ENCODE measurements around the gene SH3BP5L. TPM values are rescaled to one million over a fixed set of nuclear protein-coding genes. Genes with fewer than 3 reads are reported as not detected.

Gene SH3BP5L
- 10 to 100 TPM in 3 of 4 donors, 1 to 10 TPM in 1; 2.6 to 29.8 (median 16.4) TPM for total RNA-seq

GRCh38 chr1:248825909-248826760, at the start of gene SH3BP5L:
Gene SH3BP5L, minus strand, starts transcription at chr1:248825915. Its CDS starts 980 bp downstream, at chr1:248824935.
- Histone ChIP-seq H3K9me3 (no peaks in the 10 kb centered on the region), H3K27ac (peak within 1 kb of the TSS; percentile 93 to 98), H3K4me1 (peaks cover 0 to 24% of the 10 kb centered on the region in 2 donors), H3K4me3 (peak within 1 kb of the TSS; percentile 89 to 99), H3K27me3 (no peaks in the 10 kb centered on the region), H3K36me3 (no peaks in the 10 kb centered on the region)
- intact Hi-C loops (cut with DNase I; ENCODE audit: low total_unique reads): no loop called here
- DNase-seq: peak; percentile 91 to 96
- peak; percentile 26 to 82 for TF ChIP-seq POLR2A (IDR thresholded peaks at IDR 0.05)
- TF ChIP-seq CTCF (IDR thresholded peaks at IDR 0.05): peak; percentile 49 to 62 (median 58)

- TF ChIP-seq POLR2A (IDR thresholded peaks at IDR 0.05) (no peak), CTCF (IDR thresholded peaks at IDR 0.05) (no peak)
- DNase-seq: peak; percentile 80 to 88
- Histone ChIP-seq H3K36me3 (no peaks in the 10 kb centered on the region), H3K27me3 (no peaks in the 10 kb centered on the region), H3K27ac (peak overlapping the region; percentile 97), H3K4me1 (no peaks in the 10 kb centered on the region), H3K9me3 (no peaks in the 10 kb centered on the region), H3K4me3 (peak overlapping the region; percentile 71 to 81)
- intact Hi-C loops (cut with DNase I; ENCODE audit: low total_unique reads): no loop called here
These were observed 48.3 kb upstream of the SH3BP5L start for GRCh38 chr1:248873993-248874533.

- intact Hi-C loops (cut with DNase I; ENCODE audit: low total_unique reads): no loop called here
These were observed 47.8 kb upstream of the SH3BP5L start for GRCh38 chr1:248873409-248873992.

GRCh38 chr1:248872752-248873408, 47.2 kb upstream of the SH3BP5L start:
- TF ChIP-seq CTCF (IDR thresholded peaks at IDR 0.05): no peak
- TF ChIP-seq POLR2A (IDR thresholded peaks at IDR 0.05): peak in 1 of 2 donors; percentile 20
- intact Hi-C loops (cut with DNase I; ENCODE audit: low total_unique reads): no loop called here
- DNase-seq: peak; percentile 60 to 70

More at GRCh38 chr1:248873409-248873992, 47.8 kb upstream of the SH3BP5L start:
- TF ChIP-seq POLR2A (IDR thresholded peaks at IDR 0.05): peak; percentile 15 to 57
- no peak for TF ChIP-seq CTCF (IDR thresholded peaks at IDR 0.05)
- Histone ChIP-seq H3K9me3 (no peaks in the 10 kb centered on the region), H3K4me1 (no peaks in the 10 kb centered on the region), H3K4me3 (peak overlapping the region; percentile 71 to 81), H3K27me3 (no peaks in the 10 kb centered on the region), H3K27ac (peak overlapping the region; percentile 97), H3K36me3 (no peaks in the 10 kb centered on the region)
- DNase-seq: peak; percentile 97

More at GRCh38 chr1:248872752-248873408, 47.2 kb upstream of the SH3BP5L start:
- Histone ChIP-seq H3K4me3 (peak overlapping the region; percentile 71 to 81), H3K4me1 (no peaks in the 10 kb centered on the region), H3K9me3 (no peaks in the 10 kb centered on the region), H3K27me3 (no peaks in the 10 kb centered on the region), H3K36me3 (no peaks in the 10 kb centered on the region), H3K27ac (peak overlapping the region; percentile 97)
